IMR-90 (cell line): ENCODE measurements around the gene FHL2. TPM values are rescaled to one million over a fixed set of nuclear protein-coding genes. Genes with fewer than 3 reads are reported as not detected.

ENCODE experiments used
- ATAC-seq: fragments of 200-7000 bp; cut with Tn5 transposase; 2 replicates; pipeline ENCODE4 v1.9.1; 2020; ENCODE audit warnings: low read depth, mild to moderate bottlenecking, moderate library complexity
- BruUV-seq: library from RNA; stranded (reverse); fragments of 400-500 nt; replicated peaks from 2 replicates; lab custom pipeline; 2021; lab: Mats Ljungman, UMichigan
- CTCF ChIA-PET: fragments of 300-600 bp; formaldehyde crosslinking; extraction: SDS; loops from one replicate; lab custom pipeline; 2021; ENCODE audit warnings: antibody characterized with exemption; lab: Yijun Ruan, JAX
- POLR2A ChIA-PET: fragments of 300-600 bp; sonication (Branson Sonifier 250); formaldehyde crosslinking; loops from one replicate; lab custom pipeline; 2022; ENCODE audit warnings: antibody characterized with exemption; ENCODE audit not compliant: unreplicated experiment; lab: Charles Lee
- DNase-seq: peaks from one replicate; pipeline ENCODE4 v3.0.0; 2013
- H2AFZ ChIP-seq: replicated peaks from 2 replicates; pipeline ENCODE3; 2013; ENCODE audit warnings: low read length, mild to moderate bottlenecking; ENCODE audit not compliant: poor library complexity
- H2AK5ac ChIP-seq: 2 replicates; pipeline ENCODE4 v1.6.1; 2013; ENCODE audit warnings: low read depth, low read length, inconsistent platforms
- H2AK9ac ChIP-seq: replicated peaks from 2 replicates; pipeline ENCODE3; 2013; ENCODE audit warnings: mild to moderate bottlenecking, low read depth, low read length, moderate library complexity; ENCODE audit not compliant: poor library complexity
- H2BK120ac ChIP-seq: 2 replicates; pipeline ENCODE4 v1.6.1; 2013; ENCODE audit warnings: low read depth, low read length, inconsistent platforms
- H2BK15ac ChIP-seq: 3 replicates; pipeline ENCODE4 v1.6.1; 2013; ENCODE audit warnings: low read depth, low read length, inconsistent platforms
- H2BK20ac ChIP-seq: 2 replicates; pipeline ENCODE4 v1.6.1; 2013; ENCODE audit warnings: low read depth, mild to moderate bottlenecking, inconsistent platforms, low read length, moderate library complexity
- H2BK5ac ChIP-seq: 2 replicates; pipeline ENCODE4 v1.6.1; 2013; ENCODE audit warnings: mild to moderate bottlenecking, low read depth, low read length, inconsistent platforms; ENCODE audit not compliant: poor library complexity, severe bottlenecking
- H3K14ac ChIP-seq: replicated peaks from 2 replicates; pipeline ENCODE4 v1.6.1; 2013; ENCODE audit warnings: low read depth, low read length, inconsistent platforms
- H3K18ac ChIP-seq: 2 replicates; pipeline ENCODE4 v1.6.1; 2013; ENCODE audit warnings: low read depth, low read length, control low read depth
- H3K23ac ChIP-seq: 2 replicates; pipeline ENCODE4 v1.6.1; 2013; ENCODE audit warnings: low read depth, low read length, inconsistent platforms
- H3K27ac ChIP-seq: 2 replicates; pipeline ENCODE4 v1.5.1; 2013; ENCODE audit warnings: mild to moderate bottlenecking, control low read depth, low read length; ENCODE audit not compliant: insufficient read depth
- H3K27me3 ChIP-seq: 2 replicates; pipeline ENCODE4 v1.6.1; 2013; ENCODE audit warnings: low read length; ENCODE audit not compliant: control insufficient read depth, insufficient read depth
- H3K36me3 ChIP-seq: 2 replicates; pipeline ENCODE4 v1.6.1; 2013; ENCODE audit warnings: low read length, mixed read lengths; ENCODE audit not compliant: control insufficient read depth, insufficient read depth
- H3K4ac ChIP-seq: 2 replicates; pipeline ENCODE4 v1.6.1; 2013; ENCODE audit warnings: low read depth, low read length, inconsistent platforms
- H3K4me1 ChIP-seq: 2 replicates; pipeline ENCODE4 v1.6.1; 2013; ENCODE audit warnings: low read length, mixed read lengths; ENCODE audit not compliant: control insufficient read depth, insufficient read depth
- H3K4me2 ChIP-seq: 2 replicates; pipeline ENCODE4 v1.6.1; 2013; ENCODE audit warnings: low read depth, mild to moderate bottlenecking, control low read depth, low read length, moderate library complexity
- H3K4me3 ChIP-seq: 2 replicates; pipeline ENCODE4 v1.5.1; 2013; ENCODE audit warnings: low read depth, mild to moderate bottlenecking, control low read depth, low read length, moderate library complexity; ENCODE audit not compliant: insufficient read depth
- H3K56ac ChIP-seq: 2 replicates; pipeline ENCODE4 v1.6.1; 2013; ENCODE audit warnings: low read length, inconsistent platforms; ENCODE audit not compliant: insufficient read depth; ENCODE audit errors: extremely low read depth
- H3K79me1 ChIP-seq, 2 experiments: 2 replicates each; pipeline ENCODE4 v1.6.1; 2013; ENCODE audit warnings: low read length in 2 of 2, inconsistent platforms in 1 of 2, low read depth in 1 of 2
- H3K9ac ChIP-seq: 2 replicates; pipeline ENCODE4 v1.6.1; 2013; ENCODE audit warnings: low read depth, low read length, control low read depth
- H3K9me1 ChIP-seq: 2 replicates; pipeline ENCODE4 v1.6.1; 2013; ENCODE audit warnings: low read length, inconsistent platforms; ENCODE audit not compliant: insufficient read depth
- H3K9me3 ChIP-seq: 2 replicates; pipeline ENCODE4 v1.6.1; 2013; ENCODE audit warnings: low read length; ENCODE audit not compliant: control insufficient read depth, insufficient read depth
- H4K20me1 ChIP-seq: 2 replicates; pipeline ENCODE4 v1.6.1; 2013; ENCODE audit warnings: low read length, inconsistent platforms; ENCODE audit not compliant: insufficient read depth
- H4K5ac ChIP-seq: 2 replicates; pipeline ENCODE4 v1.6.1; 2013; ENCODE audit warnings: mild to moderate bottlenecking, low read depth, low read length, control low read depth
- H4K8ac ChIP-seq, 2 experiments: 2 replicates each; pipeline ENCODE4 v1.6.1; 2013; ENCODE audit warnings: low read depth in 2 of 2, low read length in 2 of 2, control low read depth in 1 of 2, inconsistent platforms in 1 of 2
- H4K91ac ChIP-seq: 2 replicates; pipeline ENCODE4 v1.6.1; 2013; ENCODE audit warnings: low read depth, low read length, inconsistent platforms; ENCODE audit not compliant: insufficient read depth
- BHLHE40 ChIP-seq: fragments of 150-350 bp; IDR thresholded peaks from 2 replicates; pipeline ENCODE4 v1.6.1; 2016; ENCODE audit warnings: mild to moderate bottlenecking, low read depth, low read length
- CEBPB ChIP-seq: IDR thresholded peaks from 2 replicates; pipeline ENCODE4 v1.6.1; 2012; ENCODE audit warnings: low read depth, low read length, improper control_type of control experiment
- CHD1 ChIP-seq: IDR thresholded peaks from 2 replicates; pipeline ENCODE4 v1.6.1; 2012; ENCODE audit warnings: low read depth, low read length, improper control_type of control experiment
- FOS ChIP-seq: fragments of 150-350 bp; IDR thresholded peaks from 2 replicates; pipeline ENCODE4 v1.6.1; 2016; ENCODE audit warnings: low read depth, low read length
- MAFK ChIP-seq: IDR thresholded peaks from 2 replicates; pipeline ENCODE4 v1.6.1; 2012; ENCODE audit warnings: low read depth, low read length, improper control_type of control experiment
- MAZ ChIP-seq: IDR thresholded peaks from 2 replicates; pipeline ENCODE4 v1.6.1; 2012; ENCODE audit warnings: low read depth, mild to moderate bottlenecking, low read length, improper control_type of control experiment, moderate library complexity, borderline replicate concordance
- MXI1 ChIP-seq: IDR thresholded peaks from 2 replicates; pipeline ENCODE4 v1.6.1; 2012; ENCODE audit warnings: low read depth, mild to moderate bottlenecking, low read length, moderate library complexity, borderline replicate concordance
- NFE2L2 ChIP-seq: fragments of 150-350 bp; IDR thresholded peaks from 2 replicates; pipeline ENCODE4 v1.6.1; 2016; ENCODE audit warnings: low read depth, mild to moderate bottlenecking, low read length
- RAD21 ChIP-seq: IDR thresholded peaks from 2 replicates; pipeline ENCODE4 v1.6.1; 2012; ENCODE audit warnings: low read length, improper control_type of control experiment
- RFX5 ChIP-seq: IDR thresholded peaks from 2 replicates; pipeline ENCODE4 v1.8.0; 2012; ENCODE audit warnings: low read depth, mild to moderate bottlenecking, low read length, moderate library complexity
- SMC3 ChIP-seq: fragments of 150-350 bp; IDR thresholded peaks from 2 replicates; pipeline ENCODE4 v1.6.1; 2016; ENCODE audit warnings: low read depth, mild to moderate bottlenecking, antibody characterized with exemption, low read length, moderate library complexity
- WGBS, 2 experiments: methylation state at CpG; one replicate each; pipeline versions ENCODE4 v1.1.5 to v1.1.7; 2013; ENCODE audit warnings: missing lambda C conversion rate in 2 of 2; ENCODE audit not compliant: insufficient read length in 1 of 2; ENCODE audit errors: extremely low coverage in 2 of 2; 5-methylcytosine and 5-hydroxymethylcytosine counted together
- dilution Hi-C: fragments of 300-500 bp; cut with HindIII; formaldehyde crosslinking; loops from one replicate; pipeline ENCODE4 v1.14.3; 2018; ENCODE audit warnings: low sequenced_read_pairs; ENCODE audit not compliant: unreplicated experiment
- in situ Hi-C: fragments of 300-500 bp; cut with MboI; formaldehyde crosslinking; loops from 3 replicates; pipeline ENCODE4 v1.14.3; 2019; ENCODE audit warnings: low sequenced_read_pairs, inconsistent platforms, mixed read lengths
- intact Hi-C: fragments of 100-400 bp; cut with micrococcal nuclease; formaldehyde crosslinking; loops from 2 replicates; pipeline ENCODE4 v1.10.0; 2022
- polyA plus RNA-seq, 3 experiments: library from polyadenylated mRNA; depleted of rRNA; stranded (reverse); fragments of >200 nt; gene quantifications; 2 replicates each; pipeline ENCODE4 v1.2.3, GENCODE V29; 2012; ENCODE audit warnings: low replicate concordance in 1 of 3
- total RNA-seq: library from RNA; depleted of rRNA; stranded (reverse); fragments of >200 nt; gene quantifications from 2 replicates; pipeline ENCODE4 v1.2.3, GENCODE V29; 2012
- TF ChIP-seq, protein P1 (sequence below): conservative IDR thresholded peaks from 2 replicates; pipeline ENCODE4 v1.5.1; 2012; ENCODE audit warnings: mild to moderate bottlenecking, low read depth, low read length, improper control_type of control experiment
- TF ChIP-seq, protein P2 (sequence below): fragments of 150-350 bp; IDR thresholded peaks from 2 replicates; pipeline ENCODE4 v1.6.1; 2016; ENCODE audit warnings: low read depth, mild to moderate bottlenecking, low read length, moderate library complexity, borderline replicate concordance

Gene FHL2
- total and polyA plus RNA-seq, 2 of the 4 experiments (the other 2 are of a cell fraction), result 464 to 550 TPM

DNA sequence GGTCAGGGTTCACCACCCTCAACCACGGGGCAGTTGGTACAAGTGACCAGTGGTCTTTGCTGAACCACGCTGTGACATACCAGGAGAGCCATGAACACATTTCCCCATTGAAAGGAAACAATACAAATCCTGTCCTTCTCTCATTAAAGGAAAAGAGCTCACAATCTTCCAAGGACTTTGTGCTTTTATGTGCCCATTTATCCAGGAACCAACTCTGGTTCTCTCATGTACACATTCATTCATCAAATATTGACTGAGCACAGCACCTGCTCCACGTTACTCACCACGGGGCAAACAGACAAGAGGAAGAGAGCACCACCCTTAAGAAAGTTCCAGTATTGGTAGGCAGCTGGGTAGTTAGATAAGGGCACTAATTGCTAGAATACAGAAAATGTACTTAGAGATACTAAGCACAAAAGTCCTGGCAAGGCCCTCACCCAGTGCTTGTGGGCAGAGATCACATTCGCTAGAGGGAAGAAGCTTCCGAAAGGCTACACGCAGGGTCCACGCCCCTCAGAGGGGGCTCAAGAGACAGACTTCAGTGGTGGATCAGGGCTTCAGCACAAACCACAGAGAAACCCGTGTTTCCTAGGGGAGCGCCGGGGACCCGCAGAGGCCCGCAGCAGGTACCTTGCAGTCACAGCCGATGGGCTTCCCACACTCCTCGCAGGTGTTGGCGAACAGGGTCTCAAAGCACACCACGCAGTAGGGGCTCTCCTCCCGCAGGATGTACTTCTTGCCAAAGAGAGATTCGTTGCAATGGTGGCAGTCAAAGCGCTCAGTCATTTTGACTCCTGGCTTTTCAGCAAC is 12.9 kb downstream of the FHL2 start (continued):
- TF ChIP-seq NFE2L2 (no peak), MAZ (no peak)

GRCh38 chr2:105384861-105385260 is 14.0 kb downstream of the FHL2 start:
- no TSS peak for BruUV-seq
- Histone ChIP-seq H3K4me1 (peaks cover 42% of the 10 kb centered on the region), H3K36me3 (peaks cover 81% of the 10 kb centered on the region), H2BK120ac (no peak overlapping the region), H3K14ac (no peak overlapping the region; the same call in 1 of the 2 replicates), H2AFZ (no peak overlapping the region), H3K79me1 (peaks cover 11 to 86% of the 10 kb centered on the region in 2 experiments), H3K18ac (peak overlapping the region; percentile 58), H2AK9ac (no peak overlapping the region), H3K27ac (peak overlapping the region; percentile 9; the same call in 1 of the 2 replicates), H3K27me3 (no peaks in the 10 kb centered on the region), H3K9ac (no peak overlapping the region), H2BK20ac (no peak overlapping the region), H4K20me1 (peaks cover 49% of the 10 kb centered on the region), H2BK5ac (peak overlapping the region; percentile 75), H3K4me3 (no peak overlapping the region), H3K4ac (peak overlapping the region; percentile 43; the same call in 1 of the 2 replicates), H3K9me1 (peaks cover 37% of the 10 kb centered on the region), H4K8ac (peak overlapping the region in 1 of 2 experiments; percentile 68; a peak in 3 of 4 replicates), H4K5ac (peak overlapping the region; percentile 52; the same call in 1 of the 2 replicates), H2AK5ac (0 out of 2 replicates have a peak overlapping the region, but pooled peaks have one; percentile 5), H3K56ac (no peak overlapping the region), H2BK15ac (no peak overlapping the region), H3K23ac (no peak overlapping the region), H3K9me3 (no peaks in the 10 kb centered on the region), H4K91ac (no peak overlapping the region), H3K4me2 (no peak overlapping the region)
- intact Hi-C loops, result no loop called here
- DNase-seq (no peak), ATAC-seq (no peak)
- ChIA-PET CTCF (interaction anchor here (0.6 kb wide), 1 partner anchor 13 kb away, joined by 3 read pairs; no protein-coding TSS in a partner anchor), POLR2A (no interaction called here)
- dilution Hi-C loops, result no loop called here
- WGBS, 2 experiments, result 100% methylated on average over 2 of the region's 5 CpGs; no CpG with 5 or more reads in 1 of the 2 experiments
- in situ Hi-C loops, result no loop called here
- no peak for TF ChIP-seq NFE2L2
- TF ChIP-seq RFX5, result no peak
- TF ChIP-seq FOS, result no peak
- TF ChIP-seq CEBPB, result no peak
- TF ChIP-seq, protein P1, sequence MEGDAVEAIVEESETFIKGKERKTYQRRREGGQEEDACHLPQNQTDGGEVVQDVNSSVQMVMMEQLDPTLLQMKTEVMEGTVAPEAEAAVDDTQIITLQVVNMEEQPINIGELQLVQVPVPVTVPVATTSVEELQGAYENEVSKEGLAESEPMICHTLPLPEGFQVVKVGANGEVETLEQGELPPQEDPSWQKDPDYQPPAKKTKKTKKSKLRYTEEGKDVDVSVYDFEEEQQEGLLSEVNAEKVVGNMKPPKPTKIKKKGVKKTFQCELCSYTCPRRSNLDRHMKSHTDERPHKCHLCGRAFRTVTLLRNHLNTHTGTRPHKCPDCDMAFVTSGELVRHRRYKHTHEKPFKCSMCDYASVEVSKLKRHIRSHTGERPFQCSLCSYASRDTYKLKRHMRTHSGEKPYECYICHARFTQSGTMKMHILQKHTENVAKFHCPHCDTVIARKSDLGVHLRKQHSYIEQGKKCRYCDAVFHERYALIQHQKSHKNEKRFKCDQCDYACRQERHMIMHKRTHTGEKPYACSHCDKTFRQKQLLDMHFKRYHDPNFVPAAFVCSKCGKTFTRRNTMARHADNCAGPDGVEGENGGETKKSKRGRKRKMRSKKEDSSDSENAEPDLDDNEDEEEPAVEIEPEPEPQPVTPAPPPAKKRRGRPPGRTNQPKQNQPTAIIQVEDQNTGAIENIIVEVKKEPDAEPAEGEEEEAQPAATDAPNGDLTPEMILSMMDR, result no peak
- TF ChIP-seq CHD1, result no peak
- TF ChIP-seq, protein P2, sequence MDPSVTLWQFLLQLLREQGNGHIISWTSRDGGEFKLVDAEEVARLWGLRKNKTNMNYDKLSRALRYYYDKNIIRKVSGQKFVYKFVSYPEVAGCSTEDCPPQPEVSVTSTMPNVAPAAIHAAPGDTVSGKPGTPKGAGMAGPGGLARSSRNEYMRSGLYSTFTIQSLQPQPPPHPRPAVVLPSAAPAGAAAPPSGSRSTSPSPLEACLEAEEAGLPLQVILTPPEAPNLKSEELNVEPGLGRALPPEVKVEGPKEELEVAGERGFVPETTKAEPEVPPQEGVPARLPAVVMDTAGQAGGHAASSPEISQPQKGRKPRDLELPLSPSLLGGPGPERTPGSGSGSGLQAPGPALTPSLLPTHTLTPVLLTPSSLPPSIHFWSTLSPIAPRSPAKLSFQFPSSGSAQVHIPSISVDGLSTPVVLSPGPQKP, result no peak
- TF ChIP-seq BHLHE40, result no peak
- TF ChIP-seq MXI1, result no peak
- TF ChIP-seq RAD21, result no peak
- TF ChIP-seq SMC3, result no peak
- TF ChIP-seq MAFK, result no peak
